Lower leg skin (tissue), 4 donors: ENCODE measurements around the gene BIRC3. TPM values are rescaled to one million over a fixed set of nuclear protein-coding genes. Genes with fewer than 3 reads are reported as not detected.

Source experiments
- DNase-seq, 2 donors: peaks; one replicate each; pipeline ENCODE4 v3.0.0-alpha.2; 2019; ENCODE audit warnings: low spot score in 2 of 2
- H3K4me3 ChIP-seq: fragments of 200-600 bp; sonication (generic); 2 replicates; pipeline ENCODE4 v1.5.1; 2017; ENCODE audit warnings: mild to moderate bottlenecking, low read depth; ENCODE audit not compliant: poor library complexity, severe bottlenecking
- CTCF ChIP-seq, 3 donors: fragments of 450-650 bp; IDR thresholded peaks; one replicate each; pipeline ENCODE4 v1.5.1; 2016; ENCODE audit warnings: antibody characterized with exemption in 3 of 3, mild to moderate bottlenecking in 3 of 3, moderate library complexity in 2 of 3
- POLR2A ChIP-seq, 2 donors: fragments of 450-650 bp; IDR thresholded peaks; one replicate each; pipeline ENCODE4 v1.6.1; 2016 to 2017; ENCODE audit warnings: antibody characterized with exemption in 2 of 2, mild to moderate bottlenecking in 1 of 2, moderate library complexity in 1 of 2
- WGBS, 2 donors: methylation state at CpG; one replicate each; pipeline ENCODE4 v1.1.5; 2018; 5-methylcytosine and 5-hydroxymethylcytosine counted together
- intact Hi-C: fragments of 100-400 bp; cut with DNase I; formaldehyde crosslinking; loops from one replicate; pipeline ENCODE4 v1.15.0; 2023; ENCODE audit warnings: low total_unique reads
- total RNA-seq, 4 donors: library from RNA; depleted of rRNA; stranded (reverse); fragments of >200 nt; gene quantifications; one replicate each; pipeline ENCODE4 v1.1.0, GENCODE V29; 2016

Gene BIRC3
- total RNA-seq, 4 donors from 2014 or later = 10.1 to 17.6 (median 10.8) TPM

- intact Hi-C loops = loop anchor here (10.0 kb wide), 1 partner anchor 56 kb away; the partner anchor contains the start of gene BIRC2
- DNase-seq = no peak
- no peak for TF ChIP-seq POLR2A (IDR thresholded peaks at IDR 0.05)
- no peak for TF ChIP-seq CTCF (IDR thresholded peaks at IDR 0.05)
- 79 to 83% methylated on average over 3 of the region's 3 CpGs for WGBS, 2 donors
- no peak overlapping the region for H3K4me3 ChIP-seq
Observed at GRCh38 chr11:102288725-102289083, 28.6 kb upstream of the BIRC3 start.

- no peak for TF ChIP-seq CTCF (IDR thresholded peaks at IDR 0.05)
- intact Hi-C loops = loop anchor here (10.0 kb wide), 1 partner anchor 55 kb away; the partner anchor contains the start of gene BIRC2
Observed at GRCh38 chr11:102289592-102289991, 27.7 kb upstream of the BIRC3 start.

GRCh38 chr11:102291831-102292230 lies 25.5 kb upstream of the BIRC3 start:
- no peak overlapping the region for H3K4me3 ChIP-seq
- WGBS, 2 donors = 92 to 100% methylated on average over 1 of the region's 1 CpG
- no peak for TF ChIP-seq CTCF (IDR thresholded peaks at IDR 0.05)
- no peak for TF ChIP-seq POLR2A (IDR thresholded peaks at IDR 0.05)
- intact Hi-C loops = loop anchor here (5.0 kb wide), 1 partner anchor 200 kb away; no protein-coding TSS in a partner anchor
- DNase-seq = no peak

More at GRCh38 chr11:102289592-102289991, 27.7 kb upstream of the BIRC3 start:
- no peak for DNase-seq
- WGBS, 2 donors = 18 to 36% methylated on average over 3 of the region's 3 CpGs
- H3K4me3 ChIP-seq = no peak overlapping the region

GRCh38 chr11:102292933-102293332 lies 24.4 kb upstream of the BIRC3 start:
- no peak overlapping the region for H3K4me3 ChIP-seq
- intact Hi-C loops = loop anchor here (5.0 kb wide), 1 partner anchor 199 kb away; no protein-coding TSS in a partner anchor
- no peak for DNase-seq
- WGBS, 2 donors = 92 to 93% methylated on average over 6 of the region's 6 CpGs
- no peak for TF ChIP-seq POLR2A (IDR thresholded peaks at IDR 0.05)
- no peak for TF ChIP-seq CTCF (IDR thresholded peaks at IDR 0.05)

- no peak overlapping the region for H3K4me3 ChIP-seq
- TF ChIP-seq POLR2A (IDR thresholded peaks at IDR 0.05) (no peak), CTCF (IDR thresholded peaks at IDR 0.05) (no peak)
- no peak for DNase-seq
- WGBS, 2 donors = 20 to 24% methylated on average over 6 of the region's 6 CpGs
- intact Hi-C loops = loop anchor here (5.0 kb wide), 1 partner anchor 198 kb away; no protein-coding TSS in a partner anchor
Observed at GRCh38 chr11:102293873-102294601, 23.2 kb upstream of the BIRC3 start.
